ENCODE results near the gene ZNF280B. TPM values are rescaled to one million over a fixed set of nuclear protein-coding genes. Genes with fewer than 3 reads are reported as not detected.

Gene ZNF280B
- total RNA-seq, 2 donors from 2014 or later: 10.9 to 15.3 TPM

GRCh38 chr22:22550789-22551434 lies 42.4 kb upstream of the ZNF280B start:
- Histone ChIP-seq H3K27ac (ENCODE audit: low read depth, low read length) (no peak overlapping the region), H3K4me1 (ENCODE audit: control insufficient read depth, insufficient read depth, low read length) (no peaks in the 10 kb centered on the region), H3K36me3 (ENCODE audit: control insufficient read depth, insufficient read depth, low read length) (no peaks in the 10 kb centered on the region), H3K9me3 (ENCODE audit: control insufficient read depth, low read length) (no peaks in the 10 kb centered on the region), H3K27me3 (ENCODE audit: control insufficient read depth, insufficient read depth, low read length, poor library complexity, severe bottlenecking) (peaks cover 53% of the 10 kb centered on the region), H3K4me3 (ENCODE audit: low read length) (no peak overlapping the region), H3K9ac (ENCODE audit: extremely low read depth, low read length, poor library complexity, severe bottlenecking) (no peak overlapping the region)
- no peaks in the 10 kb centered on the region for H3K36me3 Mint-ChIP-seq (ENCODE audit: low read depth)
- 89 to 92% methylated on average over 7 to 8 of the region's 8 CpGs for WGBS, 2 experiments (ENCODE audit: insufficient coverage in 1 of 2, insufficient read length in 1 of 2)
- DNase-seq: no peak
- H3K4me1 Mint-ChIP-seq: peaks cover 7% of the 10 kb centered on the region
- TF ChIP-seq, protein P1, sequence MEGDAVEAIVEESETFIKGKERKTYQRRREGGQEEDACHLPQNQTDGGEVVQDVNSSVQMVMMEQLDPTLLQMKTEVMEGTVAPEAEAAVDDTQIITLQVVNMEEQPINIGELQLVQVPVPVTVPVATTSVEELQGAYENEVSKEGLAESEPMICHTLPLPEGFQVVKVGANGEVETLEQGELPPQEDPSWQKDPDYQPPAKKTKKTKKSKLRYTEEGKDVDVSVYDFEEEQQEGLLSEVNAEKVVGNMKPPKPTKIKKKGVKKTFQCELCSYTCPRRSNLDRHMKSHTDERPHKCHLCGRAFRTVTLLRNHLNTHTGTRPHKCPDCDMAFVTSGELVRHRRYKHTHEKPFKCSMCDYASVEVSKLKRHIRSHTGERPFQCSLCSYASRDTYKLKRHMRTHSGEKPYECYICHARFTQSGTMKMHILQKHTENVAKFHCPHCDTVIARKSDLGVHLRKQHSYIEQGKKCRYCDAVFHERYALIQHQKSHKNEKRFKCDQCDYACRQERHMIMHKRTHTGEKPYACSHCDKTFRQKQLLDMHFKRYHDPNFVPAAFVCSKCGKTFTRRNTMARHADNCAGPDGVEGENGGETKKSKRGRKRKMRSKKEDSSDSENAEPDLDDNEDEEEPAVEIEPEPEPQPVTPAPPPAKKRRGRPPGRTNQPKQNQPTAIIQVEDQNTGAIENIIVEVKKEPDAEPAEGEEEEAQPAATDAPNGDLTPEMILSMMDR (conservative IDR thresholded peaks at IDR 0.05): no peak
- no peak overlapping the region for H3K27ac Mint-ChIP-seq
- H3K4me3 Mint-ChIP-seq: no peak overlapping the region
- peaks cover 87% of the 10 kb centered on the region for H3K27me3 Mint-ChIP-seq (ENCODE audit: insufficient read depth)
- H3K9me3 Mint-ChIP-seq: no peaks in the 10 kb centered on the region

- Mint-ChIP-seq H3K27me3 (ENCODE audit: insufficient read depth) (peaks cover 87% of the 10 kb centered on the region), H3K36me3 (ENCODE audit: low read depth) (no peaks in the 10 kb centered on the region), H3K27ac (no peak overlapping the region)
Observed at GRCh38 chr22:22548910-22549309, 40.4 kb upstream of the ZNF280B start.

GRCh38 chr22:22548317-22548716 lies 39.8 kb upstream of the ZNF280B start:
- Histone ChIP-seq H3K27ac (ENCODE audit: low read depth, low read length) (no peak overlapping the region), H3K4me1 (ENCODE audit: control insufficient read depth, insufficient read depth, low read length) (no peaks in the 10 kb centered on the region), H3K9me3 (ENCODE audit: control insufficient read depth, low read length) (no peaks in the 10 kb centered on the region), H3K4me3 (ENCODE audit: low read length) (no peak overlapping the region), H3K27me3 (ENCODE audit: control insufficient read depth, insufficient read depth, low read length, poor library complexity, severe bottlenecking) (peaks cover 58% of the 10 kb centered on the region), H3K9ac (ENCODE audit: extremely low read depth, low read length, poor library complexity, severe bottlenecking) (no peak overlapping the region), H3K36me3 (ENCODE audit: control insufficient read depth, insufficient read depth, low read length) (no peaks in the 10 kb centered on the region)
- H3K9me3 Mint-ChIP-seq: no peaks in the 10 kb centered on the region
- 71 to 77% methylated on average over 9 of the region's 9 CpGs for WGBS, 2 experiments (ENCODE audit: insufficient coverage in 1 of 2, insufficient read length in 1 of 2)
- no peak overlapping the region for H3K27ac Mint-ChIP-seq
- TF ChIP-seq, protein P1 (conservative IDR thresholded peaks at IDR 0.05): no peak
- peaks cover 5% of the 10 kb centered on the region for H3K4me1 Mint-ChIP-seq
- no peak for DNase-seq
- H3K4me3 Mint-ChIP-seq: no peak overlapping the region
- no peaks in the 10 kb centered on the region for H3K36me3 Mint-ChIP-seq (ENCODE audit: low read depth)
- peaks cover 86% of the 10 kb centered on the region for H3K27me3 Mint-ChIP-seq (ENCODE audit: insufficient read depth)

More at GRCh38 chr22:22548910-22549309, 40.4 kb upstream of the ZNF280B start:
- WGBS, 2 experiments (ENCODE audit: insufficient coverage in 1 of 2, insufficient read length in 1 of 2): 76 to 92% methylated on average over 1 of the region's 1 CpG
- H3K36me3 ChIP-seq (ENCODE audit: control insufficient read depth, insufficient read depth, low read length): no peaks in the 10 kb centered on the region
- no peak overlapping the region for H3K4me3 Mint-ChIP-seq
- H3K4me1 ChIP-seq (ENCODE audit: control insufficient read depth, insufficient read depth, low read length): no peaks in the 10 kb centered on the region
- no peaks in the 10 kb centered on the region for H3K9me3 ChIP-seq (ENCODE audit: control insufficient read depth, low read length)
- no peak overlapping the region for H3K4me3 ChIP-seq (ENCODE audit: low read length)
- TF ChIP-seq, protein P1 (conservative IDR thresholded peaks at IDR 0.05): no peak
- H3K4me1 Mint-ChIP-seq: peaks cover 6% of the 10 kb centered on the region
- DNase-seq: no peak
- no peak overlapping the region for H3K9ac ChIP-seq (ENCODE audit: extremely low read depth, low read length, poor library complexity, severe bottlenecking)
- peaks cover 58% of the 10 kb centered on the region for H3K27me3 ChIP-seq (ENCODE audit: control insufficient read depth, insufficient read depth, low read length, poor library complexity, severe bottlenecking)
- H3K9me3 Mint-ChIP-seq: no peaks in the 10 kb centered on the region
- no peak overlapping the region for H3K27ac ChIP-seq (ENCODE audit: low read depth, low read length)
